Endothelial cell of umbilical vein (primary cell): Measurements from ENCODE around the gene PDCD6IP. TPM values are rescaled to one million over a fixed set of nuclear protein-coding genes. Genes with fewer than 3 reads are reported as not detected.

ENCODE experiments used
- BruUV-seq: library from RNA; stranded (reverse); fragments of 400-500 nt; replicated peaks from 2 replicates; lab custom pipeline; 2021; lab: Mats Ljungman, UMichigan
- CTCF ChIA-PET: fragments of 300-600, 350-600 bp; sonication (Branson Sonifier 250); formaldehyde crosslinking; loops from one replicate; lab custom pipeline; 2021; ENCODE audit warnings: antibody characterized with exemption, inconsistent platforms; lab: Charles Lee
- POLR2A ChIA-PET: fragments of 300-600, 350-600 bp; sonication (Branson Sonifier 250); formaldehyde crosslinking; loops from one replicate; lab custom pipeline; 2021; ENCODE audit warnings: antibody characterized with exemption, inconsistent platforms; lab: Charles Lee
- DNase-seq: peaks from one replicate; pipeline ENCODE4 v3.0.0-alpha.2; 2011; ENCODE audit warnings: low read depth, low spot score
- FAIRE-seq: peaks from 2 replicates; lab custom pipeline; 2011; peaks lifted over from hg19 to GRCh38; lab: Jason Lieb, UNC
- H2AFZ ChIP-seq: 2 replicates; pipeline ENCODE4 v1.6.0; 2012; ENCODE audit warnings: low read depth, low read length, control low read depth, inconsistent platforms
- H3K27ac ChIP-seq: 2 replicates; pipeline ENCODE4 v1.5.1; 2011; ENCODE audit warnings: low read depth, mild to moderate bottlenecking, control low read depth, low read length, moderate library complexity; ENCODE audit not compliant: insufficient read depth
- H3K27me3 ChIP-seq, 2 experiments: 2 replicates each; pipeline versions ENCODE4 v1.6.0 to v1.6.1; 2011; ENCODE audit warnings: low read length in 2 of 2, mixed read lengths in 1 of 2; ENCODE audit not compliant: control insufficient read depth in 2 of 2, insufficient read depth in 2 of 2
- H3K36me3 ChIP-seq, 2 experiments: 2 replicates in 1 of 2; 3 replicates in 1 of 2; pipeline ENCODE4 v1.5.1; 2011; ENCODE audit warnings: low read length in 2 of 2, mild to moderate bottlenecking in 1 of 2, moderate library complexity in 1 of 2; ENCODE audit not compliant: control insufficient read depth in 2 of 2, insufficient read depth in 2 of 2; ENCODE audit errors: extremely low read depth in 1 of 2
- H3K4me1 ChIP-seq: 3 replicates; pipeline ENCODE4 v1.5.1; 2011; ENCODE audit warnings: mild to moderate bottlenecking, low read length; ENCODE audit not compliant: control insufficient read depth, insufficient read depth; ENCODE audit errors: extremely low read depth
- H3K4me2 ChIP-seq: 2 replicates; pipeline ENCODE4 v1.6.1; 2011; ENCODE audit warnings: low read length, control low read depth, mixed read lengths; ENCODE audit not compliant: insufficient read depth
- H3K4me3 ChIP-seq, 3 experiments: fragments of 200-600 bp in 1 of 3; sonication (generic), shearing (Covaris generic) in 1 of 3; replicated peaks in 1 of 3; 2 replicates each; pipeline ENCODE4 v1.5.1; 2011 to 2016; ENCODE audit warnings: control low read depth in 3 of 3, low read length in 3 of 3, mild to moderate bottlenecking in 2 of 3, inconsistent platforms in 1 of 3, low read depth in 1 of 3, moderate library complexity in 1 of 3; ENCODE audit not compliant: insufficient read depth in 1 of 3
- H3K79me2 ChIP-seq: 2 replicates; pipeline ENCODE4 v1.6.0; 2012; ENCODE audit warnings: low read length, inconsistent platforms; ENCODE audit not compliant: control insufficient read depth, insufficient read depth
- H3K9ac ChIP-seq: replicated peaks from 2 replicates; pipeline ENCODE3; 2011; ENCODE audit warnings: low read length, control low read depth; ENCODE audit not compliant: insufficient read depth; ENCODE audit errors: extremely low read depth
- H3K9me1 ChIP-seq: replicated peaks from 3 replicates; pipeline ENCODE4 v1.6.0; 2011; ENCODE audit warnings: mild to moderate bottlenecking, low read length; ENCODE audit not compliant: control insufficient read depth, insufficient read depth; ENCODE audit errors: extremely low read depth
- H3K9me3 ChIP-seq: replicated peaks from 2 replicates; pipeline ENCODE4 v1.5.1; 2012; ENCODE audit warnings: low read length, inconsistent platforms; ENCODE audit not compliant: control insufficient read depth, insufficient read depth
- H4K20me1 ChIP-seq: replicated peaks from 2 replicates; pipeline ENCODE3; 2011; ENCODE audit warnings: mild to moderate bottlenecking, low read length; ENCODE audit not compliant: control insufficient read depth, insufficient read depth; ENCODE audit errors: extremely low read depth
- EZH2 ChIP-seq: IDR thresholded peaks from 2 replicates; pipeline ENCODE4 v1.6.1; 2012; ENCODE audit warnings: borderline replicate concordance, low read depth, mild to moderate bottlenecking, moderate library complexity, low read length, inconsistent platforms; ENCODE audit not compliant: severe bottlenecking
- FOS ChIP-seq: IDR thresholded peaks from 2 replicates; pipeline ENCODE4 v1.6.1; 2011; ENCODE audit warnings: mild to moderate bottlenecking, low read length, moderate library complexity, borderline replicate concordance; ENCODE audit not compliant: insufficient read depth
- JUN ChIP-seq: IDR thresholded peaks from 2 replicates; pipeline ENCODE4 v1.6.1; 2011; ENCODE audit warnings: borderline replicate concordance, low read depth; ENCODE audit not compliant: insufficient read length, insufficient read depth
- POLR2A ChIP-seq: IDR thresholded peaks from 2 replicates; pipeline ENCODE4 v1.6.1; 2012; ENCODE audit warnings: low read depth, mild to moderate bottlenecking, control low read depth, low read length
- POLR2AphosphoS5 ChIP-seq: IDR thresholded peaks from 2 replicates; pipeline ENCODE4 v1.6.1; 2012; ENCODE audit warnings: low read depth, mild to moderate bottlenecking, control low read depth, low read length, moderate library complexity; ENCODE audit not compliant: insufficient read depth
- dilution Hi-C: fragments of 300-500 bp; cut with MboI; formaldehyde crosslinking; loops from one replicate; pipeline ENCODE4 v1.15.0; 2019; ENCODE audit warnings: low sequenced_read_pairs; ENCODE audit not compliant: extremely low pct_ligation_motif_present
- intact Hi-C: fragments of 100-400 bp; cut with micrococcal nuclease; formaldehyde crosslinking; loops from one replicate; pipeline ENCODE4 v1.10.0; 2022
- polyA plus RNA-seq, 4 experiments: library from polyadenylated mRNA; depleted of rRNA in 3 of 4; stranded (reverse) in 3 of 4; unstranded in 1 of 4; fragments of >200 nt; gene quantifications; 2 replicates each; pipeline versions ENCODE4 v1.2.1 to v1.2.3, GENCODE V29; 2011 to 2012; ENCODE audit warnings: missing spikeins in 1 of 4
- total RNA-seq: library from RNA; stranded (reverse); gene quantifications from 2 replicates; pipeline ENCODE4 v1.2.3, GENCODE V29; 2021
- TF ChIP-seq, protein P1 (sequence below), 2 donors: IDR thresholded peaks; 1 replicate in 1 of 2; 2 replicates in 1 of 2; pipeline ENCODE4 v1.5.1; 2011; ENCODE audit warnings: low read length in 2 of 2, mild to moderate bottlenecking in 2 of 2, moderate library complexity in 2 of 2, control low read depth in 1 of 2, inconsistent platforms in 1 of 2, low read depth in 1 of 2; ENCODE audit not compliant: insufficient read depth in 1 of 2; ENCODE audit errors: extremely low read depth in 1 of 2
- TF ChIP-seq, protein P2 (sequence below): IDR thresholded peaks from 2 replicates; pipeline ENCODE4 v1.6.1; 2011; ENCODE audit not compliant: insufficient read depth, insufficient read length

The PDCD6IP gene
- total and polyA plus RNA-seq, 2 donors (not counting 3 experiments of a cell fraction or from before 2014, with no cell fraction given) = 106 to 265 TPM

DNA sequence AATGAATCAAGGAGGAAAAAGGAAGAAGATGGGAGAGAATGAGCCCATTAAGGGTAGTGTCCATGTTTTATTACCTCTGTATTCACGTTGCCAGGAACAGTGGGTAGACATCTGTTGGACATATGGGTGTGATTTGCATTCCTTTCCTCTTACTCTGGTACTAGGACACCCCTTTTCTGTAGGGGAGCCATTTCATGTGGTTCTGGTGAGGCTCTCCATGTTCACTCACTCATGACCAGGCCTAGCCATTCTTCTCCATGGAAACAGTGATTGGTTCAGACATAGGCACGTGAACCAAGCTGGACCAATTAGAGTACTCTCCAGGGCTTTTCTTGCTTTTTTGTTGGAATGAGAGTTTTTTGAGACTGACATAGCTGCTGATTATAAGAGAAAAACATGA lies 39.6 kb upstream of the PDCD6IP start:
- no TSS peak for BruUV-seq
- FAIRE-seq (no peak), DNase-seq (no peak)
- Histone ChIP-seq H3K36me3 (no peaks in the 10 kb centered on the region), H3K4me2 (no peak overlapping the region), H3K4me1 (no peaks in the 10 kb centered on the region), H2AFZ (no peak overlapping the region), H4K20me1 (no peaks in the 10 kb centered on the region), H3K9me3 (no peaks in the 10 kb centered on the region), H3K9ac (no peak overlapping the region), H3K9me1 (no peaks in the 10 kb centered on the region), H3K4me3 (no peak overlapping the region), H3K27me3 (no peaks in the 10 kb centered on the region), H3K27ac (no peak overlapping the region), H3K79me2 (no peaks in the 10 kb centered on the region)
- TF ChIP-seq JUN = no peak
- no peak for TF ChIP-seq POLR2AphosphoS5
- TF ChIP-seq, protein P1, sequence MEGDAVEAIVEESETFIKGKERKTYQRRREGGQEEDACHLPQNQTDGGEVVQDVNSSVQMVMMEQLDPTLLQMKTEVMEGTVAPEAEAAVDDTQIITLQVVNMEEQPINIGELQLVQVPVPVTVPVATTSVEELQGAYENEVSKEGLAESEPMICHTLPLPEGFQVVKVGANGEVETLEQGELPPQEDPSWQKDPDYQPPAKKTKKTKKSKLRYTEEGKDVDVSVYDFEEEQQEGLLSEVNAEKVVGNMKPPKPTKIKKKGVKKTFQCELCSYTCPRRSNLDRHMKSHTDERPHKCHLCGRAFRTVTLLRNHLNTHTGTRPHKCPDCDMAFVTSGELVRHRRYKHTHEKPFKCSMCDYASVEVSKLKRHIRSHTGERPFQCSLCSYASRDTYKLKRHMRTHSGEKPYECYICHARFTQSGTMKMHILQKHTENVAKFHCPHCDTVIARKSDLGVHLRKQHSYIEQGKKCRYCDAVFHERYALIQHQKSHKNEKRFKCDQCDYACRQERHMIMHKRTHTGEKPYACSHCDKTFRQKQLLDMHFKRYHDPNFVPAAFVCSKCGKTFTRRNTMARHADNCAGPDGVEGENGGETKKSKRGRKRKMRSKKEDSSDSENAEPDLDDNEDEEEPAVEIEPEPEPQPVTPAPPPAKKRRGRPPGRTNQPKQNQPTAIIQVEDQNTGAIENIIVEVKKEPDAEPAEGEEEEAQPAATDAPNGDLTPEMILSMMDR (IDR thresholded peaks at IDR 0.05; ENCODE audit: extremely low read depth in 1 of 2, insufficient read depth in 1 of 2, low read depth in 1 of 2, low read length in 2 of 2) = no peak
- TF ChIP-seq EZH2 = no peak
- CTCF ChIA-PET = interaction anchor here (0.6 to 2.0 kb wide), 8 partner anchors 8 to 28 kb away, joined by 3 to 14 read pairs (median 4); no protein-coding TSS in a partner anchor
- intact Hi-C loops (no loop called here), dilution Hi-C loops (no loop called here)
- POLR2A ChIA-PET = no interaction called here

DNA sequence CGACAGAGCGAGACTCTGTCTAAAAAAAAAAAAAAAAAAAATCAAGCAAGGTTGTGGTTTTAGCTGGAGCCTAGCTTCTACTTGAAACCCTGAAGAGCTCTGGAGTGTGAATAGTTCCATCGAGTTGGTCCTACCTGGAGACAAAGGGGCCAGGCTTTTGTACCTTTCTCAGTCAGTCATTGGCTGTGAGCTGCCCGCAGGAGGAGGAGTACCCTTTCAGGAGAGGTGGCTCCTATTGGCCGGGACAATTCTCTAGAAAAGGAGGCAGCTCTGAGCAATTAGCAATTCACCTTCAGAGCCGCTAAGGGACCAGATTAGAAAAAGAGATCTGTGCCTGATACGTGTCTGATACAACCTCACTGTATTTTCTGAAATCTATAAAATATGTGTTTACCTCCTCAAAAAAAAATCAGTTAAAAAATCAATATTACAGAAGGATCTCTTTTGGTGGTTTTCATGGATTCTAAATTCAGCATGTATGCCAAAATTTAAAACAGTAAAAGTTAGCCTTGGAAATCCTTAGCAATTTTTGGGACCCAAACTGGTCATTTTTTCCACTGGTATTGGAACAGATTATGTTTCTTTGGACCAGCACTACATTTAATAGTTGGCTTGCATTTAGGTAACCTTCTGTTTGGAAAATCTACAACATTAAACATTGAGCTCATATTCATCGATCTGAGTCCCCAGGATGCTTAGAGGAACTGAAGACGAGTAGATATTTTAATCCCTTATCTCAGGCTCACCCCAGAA lies 29.7 kb upstream of the PDCD6IP start:
- H4K20me1 ChIP-seq = no peaks in the 10 kb centered on the region
- dilution Hi-C loops (no loop called here), intact Hi-C loops (no loop called here)
- H3K9me1 ChIP-seq = no peaks in the 10 kb centered on the region
- no peaks in the 10 kb centered on the region for H3K4me1 ChIP-seq
- BruUV-seq = no TSS peak
- ChIA-PET CTCF (interaction anchor here (0.8 to 1.5 kb wide), 3 partner anchors 19 to 136 kb away, joined by 3 to 11 read pairs (median 3); no protein-coding TSS in a partner anchor), POLR2A (no interaction called here)
- H3K4me2 ChIP-seq = no peak overlapping the region
- DNase-seq = no peak
- H3K4me3 ChIP-seq = no peak overlapping the region
- no peaks in the 10 kb centered on the region for H3K79me2 ChIP-seq
- no peak for FAIRE-seq
- no peaks in the 10 kb centered on the region for H3K27me3 ChIP-seq
- H3K27ac ChIP-seq = no peak overlapping the region
- no peak overlapping the region for H3K9ac ChIP-seq
- TF ChIP-seq FOS (no peak), POLR2A (no peak)
- TF ChIP-seq, protein P2, sequence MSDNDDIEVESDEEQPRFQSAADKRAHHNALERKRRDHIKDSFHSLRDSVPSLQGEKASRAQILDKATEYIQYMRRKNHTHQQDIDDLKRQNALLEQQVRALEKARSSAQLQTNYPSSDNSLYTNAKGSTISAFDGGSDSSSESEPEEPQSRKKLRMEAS = no peak
- TF ChIP-seq, protein P1 (IDR thresholded peaks at IDR 0.05; ENCODE audit: extremely low read depth in 1 of 2, insufficient read depth in 1 of 2, low read depth in 1 of 2, low read length in 2 of 2) = no peak
- H3K9me3 ChIP-seq = no peaks in the 10 kb centered on the region
- H2AFZ ChIP-seq = no peak overlapping the region
- no peaks in the 10 kb centered on the region for H3K36me3 ChIP-seq
